GM20000 (cell line): ENCODE measurements around the gene CELSR1.

Experiments used
- DNase-seq: peaks from one replicate; pipeline ENCODE4 v3.0.0; 2012; ENCODE audit warnings: low spot score
- CTCF ChIP-seq: IDR thresholded peaks from 2 replicates; pipeline ENCODE4 v1.5.1; 2012; ENCODE audit warnings: mild to moderate bottlenecking, control low read depth; ENCODE audit errors: extremely low read depth, missing control alignments

The CELSR1 gene

GRCh38 chr22:46540874-46541273 is 3.5 kb upstream of the CELSR1 start:
- DNase-seq, result no peak
- no peak for TF ChIP-seq CTCF

- TF ChIP-seq CTCF, result no peak
- no peak for DNase-seq
These were observed 1.7 kb upstream of the CELSR1 start for GRCh38 chr22:46539169-46539568.

- DNase-seq, result peak; percentile 59
- no peak for TF ChIP-seq CTCF
These were observed 1.4 kb upstream of the CELSR1 start for GRCh38 chr22:46538814-46539160.

DNA sequence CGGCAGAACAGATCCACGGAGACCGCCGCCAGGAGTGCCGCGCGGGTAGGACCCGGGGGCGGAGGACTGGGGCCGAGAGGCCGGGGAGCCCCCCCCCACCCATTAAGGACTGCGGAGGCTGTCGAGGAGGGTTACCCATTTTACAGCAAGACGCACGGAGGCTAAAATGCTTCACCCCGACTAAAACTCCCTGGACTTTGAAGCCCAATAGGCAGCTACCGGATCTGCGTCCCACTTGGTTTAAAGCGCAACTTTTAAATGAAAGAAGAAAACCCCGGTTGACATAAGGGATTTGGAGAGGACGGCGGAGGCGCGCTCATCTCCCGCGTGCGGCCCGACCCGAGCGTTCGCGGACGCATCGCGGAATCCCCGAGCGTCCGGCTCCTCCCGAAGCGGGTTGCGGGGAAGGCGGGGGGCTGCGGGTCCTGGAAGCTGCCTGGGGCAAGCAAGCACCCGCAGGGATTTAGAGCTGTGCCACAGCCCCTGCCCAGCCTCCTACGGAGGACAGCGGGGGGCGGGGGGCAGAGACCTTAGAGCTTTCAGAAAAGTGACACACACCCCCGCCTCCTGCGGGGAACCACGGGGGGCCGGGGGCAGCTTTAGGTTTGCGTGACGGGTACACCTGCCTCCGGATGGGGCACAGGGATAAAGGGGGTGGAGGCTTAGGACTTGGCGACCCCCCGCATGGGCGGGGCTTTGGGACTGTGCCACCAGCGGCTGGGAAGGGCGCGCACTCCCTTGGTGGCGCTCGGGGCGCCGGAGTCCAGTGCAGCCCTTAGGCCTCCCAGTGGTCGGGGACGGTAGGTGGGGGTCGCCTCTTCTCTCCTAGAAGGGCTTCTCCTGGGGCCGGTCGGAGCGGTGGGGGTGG is 760 bp upstream of the CELSR1 start:
- DNase-seq, result peak; percentile 59
- no peak for TF ChIP-seq CTCF

- peak; percentile 74 for DNase-seq
These were observed 739 bp downstream of the CELSR1 start for GRCh38 chr22:46536537-46537224.

GRCh38 chr22:46535876-46536536 is 1.4 kb downstream of the CELSR1 start:
- no peak for DNase-seq
- no peak for TF ChIP-seq CTCF

More at GRCh38 chr22:46536537-46537224, 739 bp downstream of the CELSR1 start:
- no peak for TF ChIP-seq CTCF
